ENCODE results near the gene ZNF14.
"Not testable (repeated sequence)": the region's sequence is repeated elsewhere in the genome, so short reads cannot be mapped to it uniquely, and the experiment has no call there.

ZNF14 gene

DNA sequence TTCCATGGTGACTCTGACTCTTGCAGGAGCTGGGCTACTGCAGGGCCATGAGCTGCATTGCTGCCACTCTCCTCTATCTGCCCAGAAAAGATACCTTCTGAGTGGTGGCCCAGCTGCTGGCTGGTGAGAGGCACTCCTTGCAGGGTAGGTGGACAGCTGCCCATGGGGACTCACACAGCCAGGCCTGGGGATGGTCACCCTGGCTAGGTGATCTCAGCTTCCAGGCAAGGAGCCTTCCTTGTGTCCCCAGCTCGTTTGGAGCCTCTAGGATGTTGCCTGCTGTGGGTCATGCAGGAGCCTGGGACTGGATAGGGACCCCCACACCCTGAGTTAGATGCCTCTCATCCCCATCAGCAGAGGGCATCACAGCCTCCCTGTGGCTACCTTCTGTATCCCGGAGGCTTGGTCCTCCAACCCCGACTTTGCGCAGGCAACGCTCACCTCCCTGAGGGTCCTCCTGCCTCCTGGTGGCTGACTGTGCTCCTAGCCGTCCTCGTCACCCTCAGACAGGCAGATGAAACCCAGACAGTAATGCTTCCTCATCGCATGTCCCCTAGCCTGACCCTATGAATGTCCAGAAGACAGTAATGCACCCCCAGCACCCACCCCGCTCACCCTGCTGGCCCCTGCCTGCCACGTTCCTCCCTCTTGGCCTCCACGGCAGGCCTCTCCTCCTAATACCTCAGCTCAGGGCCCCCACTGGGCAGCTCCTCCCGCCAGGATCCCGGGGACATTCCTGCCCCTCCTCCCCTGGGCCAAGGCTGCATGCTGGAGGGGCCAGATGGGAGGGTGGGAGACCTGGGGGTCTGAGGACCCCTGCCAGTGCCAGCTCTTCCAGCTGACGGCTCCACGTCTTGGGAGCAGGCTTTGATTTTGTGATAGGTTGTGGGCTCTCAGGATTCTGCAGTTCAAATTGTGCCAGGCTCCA lies 13.6 kb upstream of the ZNF14 start:
- no peak for DNase-seq (ENCODE audit: low read depth in 2 of 2)

DNA sequence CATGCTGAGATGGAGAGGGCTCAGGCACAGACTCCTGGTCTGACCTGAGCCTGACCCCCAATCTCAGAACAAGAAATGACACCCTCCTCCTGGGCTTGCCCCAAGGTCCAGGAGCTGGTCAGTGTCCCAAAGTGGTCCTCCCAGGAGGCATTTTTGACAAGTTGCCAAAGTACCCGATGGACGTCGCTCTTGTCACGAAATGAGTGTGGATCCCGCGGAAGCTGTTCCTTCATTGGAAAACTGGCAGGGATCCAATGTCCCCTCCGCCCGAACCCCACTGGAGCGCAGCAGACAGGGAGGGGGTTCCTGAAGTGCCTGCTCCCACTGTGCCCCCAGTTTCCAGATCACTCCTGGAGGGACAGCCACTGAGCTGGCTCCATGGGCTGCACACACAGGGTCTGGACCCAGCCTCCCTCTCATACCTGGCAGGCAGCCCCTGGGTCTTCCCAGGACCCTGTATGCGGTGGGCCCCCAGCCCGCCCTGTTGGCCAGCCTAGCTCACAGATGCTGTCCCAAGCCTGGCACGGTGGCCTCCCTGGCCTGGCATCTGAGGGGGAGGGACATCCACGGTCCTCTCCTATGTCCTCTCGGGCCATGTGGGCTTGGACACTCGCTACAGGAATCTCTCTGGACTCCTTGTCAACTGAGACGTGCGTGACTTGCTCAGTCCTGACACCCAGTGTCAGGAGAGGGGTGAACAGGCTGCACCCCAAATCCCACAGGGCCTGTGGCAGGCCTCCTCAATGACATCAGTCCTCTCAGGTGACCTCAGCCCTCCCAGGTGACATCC lies 12.8 kb upstream of the ZNF14 start:
- DNase-seq (ENCODE audit: low read depth in 2 of 2), result no peak

DNA sequence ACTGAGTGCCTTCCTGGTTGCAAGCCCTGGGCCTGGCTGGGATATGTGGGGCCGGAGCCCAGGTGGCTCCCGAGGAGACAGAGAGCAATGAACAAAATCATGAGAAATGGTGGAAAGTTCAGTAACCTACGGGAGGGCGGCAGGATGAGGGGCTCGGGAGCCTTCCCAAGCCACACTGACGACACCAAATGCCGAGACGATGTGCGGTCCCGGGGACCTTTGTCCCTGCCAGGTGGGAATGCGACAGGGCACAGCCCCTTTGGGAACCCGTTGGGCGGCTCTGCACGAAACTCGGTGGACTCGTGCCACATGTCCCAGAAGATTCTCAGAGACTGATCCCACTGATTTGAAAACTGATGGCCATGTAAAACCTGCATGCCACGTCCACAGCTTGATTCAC lies 11.7 kb upstream of the ZNF14 start:
- no peak for DNase-seq (ENCODE audit: low read depth in 2 of 2)

DNA sequence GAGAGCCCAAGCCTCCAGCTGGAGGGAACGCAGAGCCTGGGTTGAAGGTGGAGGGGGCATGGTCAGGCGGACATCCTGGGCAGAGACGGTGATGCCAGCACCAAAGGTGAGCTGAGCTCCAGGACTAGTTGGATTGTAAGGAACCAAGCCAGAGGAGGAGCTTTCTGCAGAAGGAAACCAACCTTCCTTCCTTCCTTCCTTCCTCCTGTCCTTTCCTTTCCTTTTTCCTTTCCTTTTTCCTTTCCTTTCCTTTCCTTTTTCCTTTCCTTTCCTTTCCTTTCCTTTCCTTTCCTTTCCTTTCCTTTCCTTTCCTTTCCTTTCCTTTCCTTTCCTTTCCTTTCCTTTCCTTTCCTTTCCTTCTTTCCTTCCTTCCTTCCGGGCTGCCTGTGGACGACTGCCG lies 11.0 kb upstream of the ZNF14 start:
- not testable (repeated sequence) for DNase-seq (ENCODE audit: low read depth in 2 of 2)

DNA sequence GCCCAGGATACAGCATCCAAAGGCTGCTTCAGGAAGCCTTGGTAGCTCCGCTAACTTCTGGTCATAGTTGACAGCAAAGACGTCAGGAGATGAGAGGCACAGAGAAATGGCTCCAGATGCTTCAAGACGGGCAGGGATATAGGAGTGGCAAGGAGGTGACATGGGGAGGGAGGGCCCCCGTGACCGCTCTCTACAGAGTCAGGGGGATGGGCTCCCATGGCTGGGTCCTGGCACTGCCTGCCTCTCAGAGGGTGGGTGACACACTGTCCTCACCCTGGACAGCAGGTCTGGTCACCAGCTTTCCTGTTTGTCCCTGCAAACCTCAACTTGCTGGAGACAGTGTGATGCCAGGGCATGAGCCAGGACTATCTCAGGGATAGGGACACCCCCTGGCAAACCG lies 10.3 kb upstream of the ZNF14 start:
- DNase-seq (ENCODE audit: low read depth in 2 of 2), result no peak

DNA sequence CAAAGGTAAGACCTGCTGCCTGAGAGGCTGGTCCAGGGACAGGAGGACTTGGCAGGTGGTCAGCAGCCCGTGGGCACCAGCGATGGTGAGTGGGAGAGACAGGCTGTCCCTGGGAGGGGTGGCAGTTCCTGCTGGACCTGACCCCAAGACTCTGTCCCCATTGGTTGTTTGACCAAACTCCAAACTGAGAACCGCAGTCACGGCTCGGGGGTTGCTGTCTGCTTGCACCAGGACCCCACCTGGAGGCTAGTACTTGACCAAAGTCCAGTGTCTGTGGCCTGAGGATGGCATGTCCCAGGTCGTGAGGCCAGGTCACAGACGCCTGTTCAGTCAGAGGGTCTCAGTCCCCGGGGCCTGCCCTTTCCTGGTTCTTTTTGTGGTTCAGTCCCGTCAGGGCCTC lies 9.9 kb upstream of the ZNF14 start:
- no peak for DNase-seq (ENCODE audit: low read depth in 2 of 2)

DNA sequence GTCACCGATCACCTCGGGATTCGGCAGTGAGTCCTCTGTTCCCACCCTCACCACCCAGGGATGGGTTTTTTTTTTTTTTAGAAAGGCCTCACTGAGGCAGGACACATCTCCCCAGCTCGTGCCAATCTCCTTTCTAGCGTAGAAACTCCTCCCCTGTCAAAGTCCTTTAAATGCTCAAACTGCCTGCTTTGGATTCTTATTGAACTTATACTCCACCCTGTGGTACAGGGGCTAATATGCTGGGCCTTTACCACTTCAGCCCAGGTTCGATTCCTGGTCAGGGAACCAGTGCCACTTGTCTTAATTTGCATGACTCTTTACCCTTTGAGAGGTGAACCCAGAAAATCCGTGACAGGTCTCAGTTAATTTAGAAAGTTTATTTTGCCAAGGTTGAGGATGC lies 8.3 kb upstream of the ZNF14 start:
- no peak for DNase-seq (ENCODE audit: low read depth in 2 of 2)

DNA sequence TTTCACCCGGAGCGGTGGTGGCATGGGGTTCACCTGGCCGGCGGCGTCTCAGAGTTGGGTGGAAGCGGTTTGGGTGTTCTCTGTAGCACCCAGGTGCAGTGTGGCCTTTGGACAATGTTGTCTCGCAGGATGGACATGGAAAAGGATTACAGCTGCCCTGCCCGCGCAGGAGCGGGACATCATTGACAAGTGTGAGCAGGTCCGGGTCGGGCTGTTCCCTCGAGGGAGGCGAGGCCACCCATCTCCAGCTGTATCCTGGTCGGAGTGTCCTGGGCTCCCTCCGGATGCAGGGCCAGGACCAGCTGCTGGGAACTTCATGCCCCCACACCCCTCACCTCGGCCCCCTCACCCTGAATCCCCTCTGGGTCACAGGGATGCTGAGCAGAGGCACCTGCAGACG lies 7.8 kb upstream of the ZNF14 start:
- DNase-seq (ENCODE audit: low read depth in 2 of 2), result no peak

DNA sequence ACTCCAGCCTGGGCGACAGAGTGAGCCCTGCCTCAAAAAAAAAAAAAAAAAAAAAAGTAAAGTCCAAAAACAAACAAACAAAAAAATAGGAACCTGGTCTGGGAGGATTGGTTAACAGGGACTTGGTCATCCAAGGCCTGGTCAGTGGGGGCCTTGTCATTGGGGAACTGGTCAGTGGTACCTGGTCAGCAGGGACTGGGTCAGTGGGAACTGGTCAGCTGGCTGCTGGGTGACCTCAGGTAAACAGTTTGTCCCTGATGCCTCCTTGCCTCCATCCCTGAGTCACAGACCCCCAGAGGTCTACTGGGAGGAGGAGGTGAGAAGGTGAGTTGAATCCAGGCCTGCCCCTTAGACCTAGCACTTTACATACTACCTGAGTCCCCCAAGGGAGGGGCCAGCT lies 5.7 kb upstream of the ZNF14 start:
- no peak for DNase-seq (ENCODE audit: low read depth in 2 of 2)

DNA sequence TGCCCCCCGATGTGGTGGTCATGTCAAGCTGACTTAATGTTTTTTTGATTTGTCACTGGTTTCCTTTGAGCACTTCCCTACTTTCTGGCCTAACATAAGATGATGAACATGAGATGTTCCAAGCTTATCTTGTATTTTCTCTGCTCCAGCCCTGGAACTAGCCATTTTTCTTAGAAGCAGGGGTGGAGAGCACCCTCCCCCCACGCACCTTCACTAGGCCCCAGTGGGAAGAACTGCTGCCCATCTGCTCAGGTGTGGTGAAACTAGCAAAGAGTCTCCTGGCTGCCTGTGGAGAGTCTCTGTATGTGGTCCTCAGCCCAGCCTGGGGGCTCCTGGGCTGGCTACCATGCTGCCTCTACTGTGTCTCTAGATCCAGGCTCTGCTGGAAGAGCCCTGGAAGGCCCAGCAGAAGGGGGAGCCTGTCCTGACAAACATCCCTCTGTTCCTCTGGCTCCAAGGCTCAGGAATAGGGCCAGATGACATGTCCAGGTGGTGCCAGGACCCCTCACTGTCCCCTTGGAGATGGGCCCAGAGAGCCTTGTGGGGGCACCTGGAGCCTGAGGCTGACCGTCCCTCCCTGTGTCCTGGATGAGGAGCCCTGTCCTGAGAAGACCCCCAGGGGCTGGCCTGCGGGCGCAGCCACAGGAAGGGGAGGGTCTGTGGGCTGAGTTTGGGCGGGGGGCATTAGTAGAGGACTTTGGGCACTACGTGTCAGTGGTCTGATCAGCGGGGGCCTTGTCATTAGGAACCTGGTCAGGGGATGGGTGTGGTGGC lies 4.8 kb upstream of the ZNF14 start:
- no peak for DNase-seq (ENCODE audit: low read depth in 2 of 2)

DNA sequence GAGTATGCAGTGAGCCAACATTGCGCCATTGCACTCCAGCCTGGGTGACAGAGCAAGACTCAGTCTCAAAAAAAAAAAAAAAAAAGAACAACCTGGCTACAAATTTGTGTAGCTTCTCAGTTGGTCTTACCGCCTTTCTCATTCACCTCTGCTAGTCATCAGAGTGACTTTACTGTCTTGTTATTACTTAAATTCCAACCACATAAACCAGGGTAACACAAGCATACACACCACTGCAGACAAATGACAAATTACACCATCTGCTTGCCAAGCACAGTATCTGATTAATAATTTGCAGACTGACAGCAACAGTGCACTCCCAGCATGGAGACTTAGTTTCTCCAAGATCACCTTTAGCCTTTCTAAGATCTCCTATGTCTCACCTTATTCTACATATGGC lies 11.0 kb downstream of the ZNF14 start:
- DNase-seq (ENCODE audit: low read depth in 2 of 2), result no peak

DNA sequence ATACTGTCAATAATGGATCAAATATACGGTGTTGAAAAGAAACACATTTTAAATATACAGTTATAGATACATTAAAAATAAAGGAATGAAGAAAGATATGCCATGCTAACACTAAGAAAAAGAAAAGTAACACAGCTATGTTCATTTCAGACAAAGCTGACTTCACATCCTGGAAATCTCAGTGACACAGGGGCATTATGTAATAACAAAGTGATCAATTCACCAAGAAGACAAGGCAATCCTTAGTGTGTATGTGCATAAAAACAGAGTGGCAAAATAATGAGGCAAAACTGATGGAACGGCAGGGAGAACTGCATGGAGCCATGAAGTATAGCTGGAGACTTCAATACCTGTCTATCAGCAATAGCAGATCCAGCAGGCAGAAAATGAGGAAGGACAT lies 13.1 kb downstream of the ZNF14 start:
- no peak for DNase-seq (ENCODE audit: low read depth in 2 of 2)

DNA sequence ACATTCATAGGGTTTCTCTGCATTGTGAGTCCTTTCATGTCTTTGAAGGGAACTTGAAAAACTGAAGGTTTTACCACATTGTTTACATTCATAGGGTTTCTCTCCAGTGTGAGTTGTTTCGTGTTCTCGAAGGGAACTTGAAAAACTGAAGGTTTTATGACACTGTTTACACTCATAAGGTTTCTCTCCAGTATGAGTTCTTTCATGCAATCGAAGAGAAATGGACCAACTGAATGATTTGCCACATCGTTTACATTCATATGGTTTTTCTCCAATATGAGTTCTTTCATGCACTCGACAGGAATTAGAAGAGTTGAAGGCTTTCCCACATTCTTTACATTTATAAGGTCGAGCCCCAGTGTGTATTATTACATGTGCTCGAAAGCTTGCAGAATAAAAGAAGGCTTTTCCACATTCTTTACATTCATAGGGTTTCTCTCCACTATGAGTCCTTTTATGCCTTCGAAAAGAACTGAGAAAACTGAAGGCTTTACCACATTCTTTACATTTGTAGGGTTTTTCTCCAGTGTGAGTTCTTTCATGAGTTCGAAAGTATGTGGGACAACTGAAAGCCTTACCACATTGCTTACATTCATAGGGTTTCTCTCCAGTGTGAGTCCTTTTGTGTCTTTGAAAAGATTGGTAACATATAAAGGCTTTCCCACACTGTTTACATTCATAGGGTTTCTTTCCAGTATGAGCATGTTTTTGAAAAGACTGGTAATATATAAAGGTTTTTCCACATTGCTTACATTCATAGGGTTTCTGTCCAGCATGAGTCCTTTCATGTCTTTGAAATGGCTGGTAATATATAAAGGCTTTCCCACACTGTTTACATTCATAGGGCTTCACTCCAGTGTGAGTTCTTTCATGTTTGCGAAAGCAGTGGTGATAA lies 20.7 kb downstream of the ZNF14 start:
- DNase-seq (ENCODE audit: low read depth in 2 of 2), result no peak

DNA sequence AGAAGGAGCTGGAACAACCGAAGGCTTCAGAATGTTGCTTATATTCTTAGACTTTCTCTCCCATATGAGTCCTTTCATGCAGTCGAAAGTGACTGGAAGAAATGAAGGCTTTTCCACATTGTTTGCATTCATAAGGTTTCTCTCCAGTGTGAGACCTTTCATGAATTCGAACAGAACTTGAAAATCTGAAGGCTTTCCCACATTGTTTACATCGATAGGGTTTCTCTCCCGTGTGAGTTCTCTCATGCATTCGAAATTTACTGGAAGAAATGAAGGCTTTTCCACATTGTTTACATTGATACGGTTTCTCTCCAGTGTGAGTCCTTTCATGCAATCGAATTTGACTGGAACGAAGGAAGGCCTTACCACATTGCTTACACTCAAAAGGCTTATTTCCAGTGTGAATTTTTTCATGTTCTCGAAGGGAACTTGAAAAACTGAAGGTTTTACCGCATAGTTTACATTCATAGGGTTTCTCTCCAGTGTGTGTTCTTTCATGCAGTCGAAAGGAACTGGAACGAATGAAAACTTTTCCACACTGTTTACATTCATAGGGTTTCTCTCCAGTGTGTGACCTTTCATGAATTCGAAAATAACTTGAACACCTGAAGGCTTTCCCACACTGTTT lies 21.5 kb downstream of the ZNF14 start:
- DNase-seq (ENCODE audit: low read depth in 2 of 2), result no peak

DNA sequence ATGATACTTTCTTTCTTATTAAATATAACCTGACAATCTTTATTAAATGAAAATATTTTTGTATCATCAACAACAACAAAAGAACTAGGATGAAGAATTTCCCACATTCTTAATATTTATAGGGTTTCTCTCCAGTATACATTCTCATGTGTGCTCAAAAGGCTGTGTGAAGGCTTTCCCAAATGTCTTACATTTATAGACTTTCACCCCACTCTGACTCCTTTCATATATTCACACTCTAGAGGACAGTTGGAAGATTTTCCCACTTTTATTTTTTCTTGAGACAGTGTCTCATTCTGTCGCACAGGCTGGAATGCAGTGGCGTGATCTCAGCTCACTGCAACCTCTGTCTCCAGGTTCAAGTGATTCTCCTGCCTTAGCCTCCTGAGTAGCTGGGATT lies 22.4 kb downstream of the ZNF14 start:
- DNase-seq (ENCODE audit: low read depth in 2 of 2), result no peak

DNA sequence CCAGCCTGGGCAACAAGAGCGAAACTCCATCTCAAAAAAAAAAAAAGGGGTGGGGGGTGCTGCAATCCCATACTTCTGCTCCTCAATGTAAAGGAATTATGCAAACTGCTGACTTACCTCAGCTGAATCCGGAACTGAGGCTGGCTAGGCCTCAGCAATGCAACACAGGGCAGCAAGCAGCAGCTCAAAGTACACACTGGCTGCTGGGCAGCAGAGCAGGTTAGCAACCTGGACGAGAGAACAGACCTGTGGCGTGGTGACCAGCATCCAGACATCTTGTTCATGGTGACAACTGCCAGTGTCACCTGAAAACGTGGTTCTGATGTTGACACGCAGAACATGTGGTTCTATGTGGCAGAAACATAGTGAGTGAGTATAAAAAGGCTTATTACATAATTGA lies 28.1 kb downstream of the ZNF14 start:
- no peak for DNase-seq (ENCODE audit: low read depth in 2 of 2)

DNA sequence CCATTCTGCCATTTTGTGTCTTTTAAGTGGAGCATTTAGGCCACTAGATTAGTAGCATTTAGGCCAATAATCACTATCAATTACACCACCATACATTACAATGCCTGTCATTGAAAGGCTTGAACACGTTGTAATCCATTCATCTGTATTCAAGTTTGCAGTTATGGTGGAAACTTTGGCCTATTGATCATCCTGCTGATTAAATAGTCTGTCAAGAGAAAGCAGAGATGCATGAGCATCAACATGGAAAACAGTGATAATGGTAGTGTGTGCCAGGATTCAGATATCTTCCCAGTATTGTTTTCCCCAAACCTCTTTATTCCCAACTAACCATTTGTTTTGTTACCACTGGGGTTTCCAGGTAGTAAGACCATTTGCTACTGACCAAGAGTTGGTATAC lies 32.4 kb downstream of the ZNF14 start:
- not testable (repeated sequence) for DNase-seq (ENCODE audit: low read depth in 2 of 2)

DNA sequence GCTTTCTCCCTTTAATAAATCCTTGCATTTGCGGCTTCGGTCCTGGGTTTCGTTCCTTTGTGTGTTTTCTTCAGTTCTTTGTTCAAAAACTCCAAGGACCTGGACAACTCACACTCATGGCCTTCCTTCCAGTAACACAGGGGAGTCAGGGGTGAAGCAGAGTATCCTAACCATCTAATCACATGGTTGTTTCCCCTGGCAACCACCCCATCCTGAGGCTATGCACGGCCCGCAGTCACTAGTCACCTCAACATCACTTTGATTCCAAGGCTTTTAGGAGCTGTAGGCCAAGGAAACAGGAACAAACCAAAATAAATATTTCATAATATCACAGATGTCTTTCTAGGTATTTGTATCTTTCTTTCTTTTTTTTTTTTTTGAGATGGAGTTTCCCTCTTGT lies 35.3 kb downstream of the ZNF14 start:
- DNase-seq (ENCODE audit: low read depth in 2 of 2), result no peak

DNA sequence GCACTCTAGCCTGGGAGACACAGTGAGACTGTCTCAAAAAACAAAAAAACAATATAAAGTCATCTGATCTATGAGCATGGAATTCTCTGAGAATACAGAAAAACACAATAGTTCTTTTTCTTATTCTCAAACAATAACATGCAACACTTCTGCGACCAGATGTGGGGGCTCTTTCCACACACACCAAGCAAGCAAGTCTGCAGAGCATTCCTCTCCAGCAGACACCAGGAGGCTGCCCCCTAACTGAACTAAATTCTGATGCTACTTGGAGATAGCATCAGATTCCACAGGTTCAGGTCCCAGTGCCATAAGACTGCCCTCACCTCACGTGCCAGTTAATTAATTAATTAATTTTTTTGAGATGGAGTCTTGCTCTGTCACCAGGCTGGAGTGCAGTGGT lies 36.5 kb downstream of the ZNF14 start:
- no peak for DNase-seq (ENCODE audit: low read depth in 2 of 2)

DNA sequence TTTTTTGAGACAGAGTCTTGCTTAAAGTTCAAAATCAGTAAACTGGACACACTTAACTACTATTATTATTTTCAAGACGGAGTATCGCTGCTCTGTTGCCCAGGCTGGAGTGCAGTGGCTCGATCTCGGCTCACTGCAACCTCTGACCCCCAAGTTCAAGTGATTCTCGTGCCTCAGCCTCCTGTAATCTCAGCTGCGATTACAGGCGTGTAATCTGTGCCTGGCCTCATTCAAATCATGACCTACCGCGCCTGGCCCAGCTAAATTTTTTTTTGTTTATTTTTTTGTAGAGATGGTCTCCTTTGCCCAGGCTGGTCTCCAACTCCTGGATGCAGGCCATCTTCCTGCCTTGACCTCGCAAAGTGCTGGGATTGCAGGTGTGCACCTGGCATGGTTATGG lies 41.2 kb downstream of the ZNF14 start:
- DNase-seq (ENCODE audit: low read depth in 2 of 2), result no peak

DNA sequence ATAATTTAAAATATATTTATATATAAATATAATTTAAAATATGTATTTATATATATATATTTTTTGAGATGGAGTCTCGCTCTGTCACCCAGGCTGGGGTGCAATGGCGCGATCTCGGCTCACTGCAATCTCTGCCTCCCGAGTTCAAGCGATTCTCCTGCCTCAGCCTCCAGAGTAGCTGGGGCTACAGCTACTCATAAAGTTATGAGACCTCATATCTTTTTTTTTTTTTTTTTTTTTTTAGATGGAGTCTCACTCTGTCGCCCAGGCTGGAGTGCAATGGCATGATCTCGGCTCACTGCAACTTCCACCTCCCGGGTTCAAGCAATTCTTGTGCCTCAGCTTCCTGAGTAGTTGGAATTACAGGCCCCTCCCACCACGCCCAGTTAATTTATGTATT lies 43.9 kb downstream of the ZNF14 start:
- not testable (repeated sequence) for DNase-seq (ENCODE audit: low read depth in 2 of 2)

Measured in stimulated activated CD4-positive, alpha-beta T cell treated with anti-CD3 and anti-CD28 coated beads, Interleukin-4, amount 100 ng/mL, for 48 hours (primary cell).